ENCODE results near the gene CASP4. TPM values are rescaled to one million over a fixed set of nuclear protein-coding genes. Genes with fewer than 3 reads are reported as not detected.
"Not testable (repeated sequence)": the region's sequence is repeated elsewhere in the genome, so short reads cannot be mapped to it uniquely, and the experiment has no call there.

The CASP4 gene
- total RNA-seq, 1 donor from 2014 or later = not detected

DNA sequence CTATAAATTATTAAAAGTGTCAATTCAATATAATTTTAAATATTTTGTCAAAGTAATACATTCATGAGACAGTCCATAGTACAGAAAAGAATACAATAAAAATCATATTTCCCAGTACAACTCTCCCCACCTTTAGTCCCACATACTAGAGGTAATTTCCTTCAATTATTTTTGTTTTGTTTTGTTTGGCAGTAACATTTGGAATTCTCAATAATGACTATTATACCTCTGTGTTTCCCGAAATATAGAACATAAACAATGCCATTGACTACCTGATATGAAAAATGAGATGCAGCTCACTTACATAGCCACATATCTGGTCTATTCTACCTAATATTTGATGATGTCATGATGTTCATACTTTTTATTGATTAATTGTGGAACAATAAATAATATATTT is 24.4 kb upstream of the CASP4 start:
- no peaks in the 10 kb centered on the region for H3K36me3 Mint-ChIP-seq (ENCODE audit: low read depth, unreplicated experiment)
- no peak for TF ChIP-seq CTCF (IDR thresholded peaks at IDR 0.05; ENCODE audit: unreplicated experiment)
- no peak overlapping the region for H3K4me3 Mint-ChIP-seq (ENCODE audit: unreplicated experiment)
- no peak overlapping the region for H3K27ac Mint-ChIP-seq (ENCODE audit: unreplicated experiment)
- H3K27me3 Mint-ChIP-seq (ENCODE audit: unreplicated experiment) = no peaks in the 10 kb centered on the region
- no peaks in the 10 kb centered on the region for H3K9me3 Mint-ChIP-seq (ENCODE audit: unreplicated experiment)
- DNase-seq (ENCODE audit: low spot score) = no peak
- H3K4me1 Mint-ChIP-seq (ENCODE audit: unreplicated experiment) = no peaks in the 10 kb centered on the region

- Mint-ChIP-seq H3K9me3 (ENCODE audit: unreplicated experiment) (no peaks in the 10 kb centered on the region), H3K4me1 (ENCODE audit: unreplicated experiment) (no peaks in the 10 kb centered on the region), H3K27me3 (ENCODE audit: unreplicated experiment) (no peaks in the 10 kb centered on the region), H3K27ac (ENCODE audit: unreplicated experiment) (no peak overlapping the region), H3K36me3 (ENCODE audit: low read depth, unreplicated experiment) (no peaks in the 10 kb centered on the region), H3K4me3 (ENCODE audit: unreplicated experiment) (no peak overlapping the region)
- TF ChIP-seq CTCF (IDR thresholded peaks at IDR 0.05; ENCODE audit: unreplicated experiment) = no peak
- no peak for DNase-seq (ENCODE audit: low spot score)
Observed at GRCh38 chr11:104991994-104992393, 23.6 kb upstream of the CASP4 start.

GRCh38 chr11:104984808-104985207 is 16.4 kb upstream of the CASP4 start:
- H3K27ac Mint-ChIP-seq (ENCODE audit: unreplicated experiment) = no peak overlapping the region
- no peaks in the 10 kb centered on the region for H3K9me3 Mint-ChIP-seq (ENCODE audit: unreplicated experiment)
- DNase-seq (ENCODE audit: low spot score) = no peak
- H3K4me1 Mint-ChIP-seq (ENCODE audit: unreplicated experiment) = no peaks in the 10 kb centered on the region
- no peak for TF ChIP-seq CTCF (IDR thresholded peaks at IDR 0.05; ENCODE audit: unreplicated experiment)
- H3K36me3 Mint-ChIP-seq (ENCODE audit: low read depth, unreplicated experiment) = no peaks in the 10 kb centered on the region
- no peak overlapping the region for H3K4me3 Mint-ChIP-seq (ENCODE audit: unreplicated experiment)
- H3K27me3 Mint-ChIP-seq (ENCODE audit: unreplicated experiment) = no peaks in the 10 kb centered on the region

GRCh38 chr11:104979839-104980238 is 11.5 kb upstream of the CASP4 start:
- TF ChIP-seq CTCF (IDR thresholded peaks at IDR 0.05; ENCODE audit: unreplicated experiment) = no peak
- no peaks in the 10 kb centered on the region for H3K9me3 Mint-ChIP-seq (ENCODE audit: unreplicated experiment)
- H3K27ac Mint-ChIP-seq (ENCODE audit: unreplicated experiment) = no peak overlapping the region
- no peaks in the 10 kb centered on the region for H3K36me3 Mint-ChIP-seq (ENCODE audit: low read depth, unreplicated experiment)
- no peak for DNase-seq (ENCODE audit: low spot score)
- H3K4me1 Mint-ChIP-seq (ENCODE audit: unreplicated experiment) = no peaks in the 10 kb centered on the region
- H3K27me3 Mint-ChIP-seq (ENCODE audit: unreplicated experiment) = no peaks in the 10 kb centered on the region
- no peak overlapping the region for H3K4me3 Mint-ChIP-seq (ENCODE audit: unreplicated experiment)

DNA sequence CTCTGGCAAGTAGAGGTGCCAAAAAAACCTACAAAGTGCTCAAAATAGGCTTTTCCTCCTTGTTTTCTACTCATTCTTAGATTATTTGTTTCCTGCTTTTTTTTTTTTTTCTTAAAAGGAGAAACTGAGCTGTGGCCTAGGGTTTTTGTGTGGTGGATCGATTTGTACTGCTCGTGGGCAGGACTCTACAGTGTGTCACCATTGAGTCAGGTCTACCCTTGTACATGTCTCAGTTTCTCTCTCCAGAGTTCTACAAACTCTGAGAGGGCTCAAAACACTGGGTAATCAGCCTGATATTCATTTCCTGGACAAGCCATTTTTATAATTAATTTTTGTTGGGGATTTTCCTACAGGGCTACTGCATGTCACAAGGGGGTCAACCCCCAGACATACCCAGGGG is 5.2 kb upstream of the CASP4 start:
- no peaks in the 10 kb centered on the region for H3K27me3 Mint-ChIP-seq (ENCODE audit: unreplicated experiment)
- no peak overlapping the region for H3K27ac Mint-ChIP-seq (ENCODE audit: unreplicated experiment)
- no peak for TF ChIP-seq CTCF (IDR thresholded peaks at IDR 0.05; ENCODE audit: unreplicated experiment)
- H3K4me3 Mint-ChIP-seq (ENCODE audit: unreplicated experiment) = no peak overlapping the region
- no peaks in the 10 kb centered on the region for H3K36me3 Mint-ChIP-seq (ENCODE audit: low read depth, unreplicated experiment)
- H3K4me1 Mint-ChIP-seq (ENCODE audit: unreplicated experiment) = no peaks in the 10 kb centered on the region
- no peaks in the 10 kb centered on the region for H3K9me3 Mint-ChIP-seq (ENCODE audit: unreplicated experiment)
- no peak for DNase-seq (ENCODE audit: low spot score)

DNA sequence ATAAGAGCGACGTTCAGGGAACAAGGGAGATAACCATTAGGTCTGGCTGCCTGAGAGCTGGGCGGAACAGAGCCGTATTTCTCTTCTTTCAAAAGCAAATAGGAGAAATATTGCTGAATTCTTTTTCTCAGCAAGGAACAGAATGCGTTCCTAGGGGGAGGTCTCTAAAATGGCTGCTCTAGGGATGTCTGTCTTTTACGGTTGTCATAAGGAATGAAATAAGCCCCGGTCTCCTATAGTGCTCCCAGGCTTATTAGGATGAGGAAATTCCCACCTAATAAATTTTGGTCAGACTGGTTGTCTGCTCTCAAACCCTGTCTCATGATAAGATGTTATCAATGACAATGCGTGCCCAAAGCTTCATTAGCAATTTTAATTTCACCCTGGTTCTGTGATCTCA is 4.5 kb upstream of the CASP4 start:
- not testable (repeated sequence) for H3K27ac Mint-ChIP-seq (ENCODE audit: unreplicated experiment); DNase-seq (ENCODE audit: low spot score); H3K4me1 Mint-ChIP-seq (ENCODE audit: unreplicated experiment); H3K36me3 Mint-ChIP-seq (ENCODE audit: low read depth, unreplicated experiment); H3K27me3 Mint-ChIP-seq (ENCODE audit: unreplicated experiment); H3K9me3 Mint-ChIP-seq (ENCODE audit: unreplicated experiment); H3K4me3 Mint-ChIP-seq (ENCODE audit: unreplicated experiment)

Measured in endothelial cell (in vitro differentiated cells).